Kidney (tissue), 14 donors: ENCODE measurements around the gene PRKN. TPM values are rescaled to one million over a fixed set of nuclear protein-coding genes. Genes with fewer than 3 reads are reported as not detected.

Experiments used
- DNase-seq, 5 donors: peaks; one replicate each; pipeline ENCODE4 v3.0.0-alpha.2; 2013 to 2020
- FAIRE-seq: peaks from 2 replicates; lab custom pipeline; 2012; peaks lifted over from hg19 to GRCh38; lab: Jason Lieb, UNC
- H3K27ac ChIP-seq, 2 donors: one replicate each; pipeline ENCODE4 v1.7.0; 2013; ENCODE audit warnings: low read depth in 2 of 2, low read length in 2 of 2, inconsistent platforms in 1 of 2
- H3K27me3 ChIP-seq: one replicate; pipeline ENCODE4 v1.7.1; 2013; ENCODE audit warnings: low read length, inconsistent platforms; ENCODE audit not compliant: control insufficient read depth, insufficient read depth
- H3K36me3 ChIP-seq, 3 donors: one replicate each; pipeline versions ENCODE4 v1.7.0 to v1.7.1; 2013; ENCODE audit warnings: low read length in 3 of 3, control low read depth in 1 of 3, inconsistent platforms in 1 of 3; ENCODE audit not compliant: insufficient read depth in 3 of 3, control insufficient read depth in 2 of 3
- H3K4me1 ChIP-seq, 3 donors: one replicate each; pipeline versions ENCODE4 v1.7.0 to v1.7.1; 2013; ENCODE audit warnings: low read length in 3 of 3, inconsistent platforms in 1 of 3, low read depth in 1 of 3; ENCODE audit not compliant: control insufficient read depth in 2 of 3, insufficient read depth in 2 of 3
- H3K4me3 ChIP-seq, 3 donors: one replicate each; pipeline versions ENCODE4 v1.7.0 to v1.8.1; 2013; ENCODE audit warnings: low read length in 3 of 3, control low read depth in 1 of 3, inconsistent platforms in 1 of 3
- H3K9ac ChIP-seq, 3 donors: one replicate each; pipeline versions ENCODE4 v1.7.0 to v1.7.1; 2013; ENCODE audit warnings: low read length in 3 of 3, control low read depth in 1 of 3, inconsistent platforms in 1 of 3
- H3K9me3 ChIP-seq, 3 donors: one replicate each; pipeline versions ENCODE4 v1.7.0 to v1.7.1; 2013; ENCODE audit warnings: low read length in 3 of 3, control low read depth in 1 of 3, inconsistent platforms in 1 of 3; ENCODE audit not compliant: control insufficient read depth in 2 of 3, insufficient read depth in 1 of 3
- intact Hi-C: fragments of 100-400 bp; cut with DNase I; formaldehyde crosslinking; loops from one replicate; pipeline ENCODE4 v1.11.1; 2022
- polyA plus RNA-seq: library from polyadenylated mRNA; stranded (reverse); fragments of 350-450 nt; fragmentation: Illumina TruSeq; extraction: RNeasy Lipid Tissue Mini Kit (QIAGEN cat#74804); gene quantifications from one replicate; pipeline ENCODE4 v1.2.3, GENCODE V29; 2014; ENCODE audit warnings: low read depth, low replicate concordance; ENCODE audit not compliant: insufficient read depth
- total RNA-seq: library from RNA; stranded (reverse); fragmentation: NEBNext Ultra II Directional; extraction: Animal tissue kit (Norgen Biotek cat#: 25700); gene quantifications from one replicate; pipeline ENCODE4 v1.2.1, GENCODE V29; 2021
- TF ChIP-seq, protein P1 (sequence below): IDR thresholded peaks from 3 replicates; pipeline ENCODE4 v1.5.1; 2012; ENCODE audit warnings: mild to moderate bottlenecking, moderate library complexity, borderline replicate concordance; ENCODE audit not compliant: insufficient read depth; ENCODE audit errors: extremely low read depth
- donor health status: control.
- donor health status: control.
- donor health status: control.
- donor health status: control.
- donor health status: control.
- donor health status: DM: yes; HTN: yes; CAD: no.
- donor health status: Normal renal cell carcinoma (clear cell type).

PRKN gene
- total and polyA plus RNA-seq, 2 donors from 2014 or later = 8.6 to 10.4 TPM

DNA sequence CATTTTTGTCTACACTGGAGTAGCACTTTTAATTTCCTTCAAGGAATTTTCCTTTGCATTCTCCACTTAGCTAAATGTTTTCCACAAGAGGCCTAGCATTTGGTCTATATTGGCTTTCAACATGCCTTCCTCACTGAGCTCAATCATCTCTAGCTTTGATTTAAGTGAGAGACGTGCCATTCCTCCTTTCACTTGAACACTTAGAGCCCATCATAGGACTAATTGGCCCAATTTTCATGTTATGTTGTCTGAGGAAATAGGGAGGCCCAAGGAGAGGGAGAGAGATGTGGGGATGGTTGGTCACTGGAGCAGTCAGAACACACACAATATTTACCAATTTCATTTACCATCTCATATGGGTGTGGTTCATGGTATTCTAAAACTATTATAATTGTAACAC is 645.0 kb downstream of the PRKN start:
- H3K36me3 ChIP-seq = no peaks in the 10 kb centered on the region
- no peak overlapping the region for H3K27ac ChIP-seq
- no peaks in the 10 kb centered on the region for H3K27me3 ChIP-seq
- TF ChIP-seq, protein P1, sequence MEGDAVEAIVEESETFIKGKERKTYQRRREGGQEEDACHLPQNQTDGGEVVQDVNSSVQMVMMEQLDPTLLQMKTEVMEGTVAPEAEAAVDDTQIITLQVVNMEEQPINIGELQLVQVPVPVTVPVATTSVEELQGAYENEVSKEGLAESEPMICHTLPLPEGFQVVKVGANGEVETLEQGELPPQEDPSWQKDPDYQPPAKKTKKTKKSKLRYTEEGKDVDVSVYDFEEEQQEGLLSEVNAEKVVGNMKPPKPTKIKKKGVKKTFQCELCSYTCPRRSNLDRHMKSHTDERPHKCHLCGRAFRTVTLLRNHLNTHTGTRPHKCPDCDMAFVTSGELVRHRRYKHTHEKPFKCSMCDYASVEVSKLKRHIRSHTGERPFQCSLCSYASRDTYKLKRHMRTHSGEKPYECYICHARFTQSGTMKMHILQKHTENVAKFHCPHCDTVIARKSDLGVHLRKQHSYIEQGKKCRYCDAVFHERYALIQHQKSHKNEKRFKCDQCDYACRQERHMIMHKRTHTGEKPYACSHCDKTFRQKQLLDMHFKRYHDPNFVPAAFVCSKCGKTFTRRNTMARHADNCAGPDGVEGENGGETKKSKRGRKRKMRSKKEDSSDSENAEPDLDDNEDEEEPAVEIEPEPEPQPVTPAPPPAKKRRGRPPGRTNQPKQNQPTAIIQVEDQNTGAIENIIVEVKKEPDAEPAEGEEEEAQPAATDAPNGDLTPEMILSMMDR = no peak
- no peak overlapping the region for H3K4me3 ChIP-seq
- H3K9me3 ChIP-seq = no peaks in the 10 kb centered on the region
- no peaks in the 10 kb centered on the region for H3K4me1 ChIP-seq
- DNase-seq = no peak
- no peak for FAIRE-seq
- no peak overlapping the region for H3K9ac ChIP-seq
- intact Hi-C loops = no loop called here

DNA sequence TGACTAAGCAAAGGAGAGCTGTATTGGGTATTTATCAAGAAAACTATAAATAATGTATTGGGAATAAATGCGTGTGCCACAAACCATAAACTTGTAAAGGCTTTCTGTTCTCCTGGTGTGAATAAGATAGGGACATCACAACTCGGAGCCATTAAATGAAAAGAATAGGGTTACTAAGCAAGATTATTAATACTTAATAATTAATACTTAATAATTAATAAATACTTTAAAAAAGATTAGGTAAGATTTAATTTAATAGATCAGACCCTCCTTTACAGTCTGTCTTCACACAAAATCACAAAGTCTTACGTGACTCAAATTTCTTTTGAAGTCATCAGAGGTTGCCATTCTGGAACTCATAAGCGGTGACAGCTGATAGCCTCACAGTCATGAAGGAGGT is 648.9 kb downstream of the PRKN start:
- no peak overlapping the region for H3K9ac ChIP-seq
- H3K9me3 ChIP-seq = no peaks in the 10 kb centered on the region
- no peaks in the 10 kb centered on the region for H3K27me3 ChIP-seq
- no peaks in the 10 kb centered on the region for H3K36me3 ChIP-seq
- FAIRE-seq = no peak
- TF ChIP-seq, protein P1 = no peak
- H3K4me3 ChIP-seq = no peak overlapping the region
- no peaks in the 10 kb centered on the region for H3K4me1 ChIP-seq
- intact Hi-C loops = no loop called here
- DNase-seq = no peak
- H3K27ac ChIP-seq = no peak overlapping the region

DNA sequence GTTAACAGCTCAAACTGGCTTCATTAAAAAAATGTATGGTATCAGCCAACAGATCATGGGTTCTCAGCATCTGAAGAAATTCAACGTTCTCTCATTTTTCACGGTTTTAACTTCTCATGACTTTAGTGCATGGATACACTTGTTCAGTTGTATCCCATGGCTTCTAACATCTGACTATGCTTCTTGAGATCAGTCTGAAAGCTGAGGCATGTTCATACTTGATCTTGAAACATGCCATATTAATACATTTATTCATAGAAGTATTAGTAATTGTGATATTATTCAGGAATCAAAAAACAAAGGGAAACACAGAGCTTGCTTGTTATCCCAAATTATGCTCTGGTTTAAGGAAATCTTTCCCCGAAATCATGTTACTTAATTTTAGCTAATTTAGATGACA is 649.4 kb downstream of the PRKN start:
- H3K4me1 ChIP-seq = no peaks in the 10 kb centered on the region
- intact Hi-C loops = no loop called here
- H3K36me3 ChIP-seq = no peaks in the 10 kb centered on the region
- no peaks in the 10 kb centered on the region for H3K27me3 ChIP-seq
- TF ChIP-seq, protein P1 = no peak
- H3K27ac ChIP-seq = no peak overlapping the region
- H3K4me3 ChIP-seq = no peak overlapping the region
- no peak overlapping the region for H3K9ac ChIP-seq
- FAIRE-seq (no peak), DNase-seq (no peak)
- no peaks in the 10 kb centered on the region for H3K9me3 ChIP-seq

DNA sequence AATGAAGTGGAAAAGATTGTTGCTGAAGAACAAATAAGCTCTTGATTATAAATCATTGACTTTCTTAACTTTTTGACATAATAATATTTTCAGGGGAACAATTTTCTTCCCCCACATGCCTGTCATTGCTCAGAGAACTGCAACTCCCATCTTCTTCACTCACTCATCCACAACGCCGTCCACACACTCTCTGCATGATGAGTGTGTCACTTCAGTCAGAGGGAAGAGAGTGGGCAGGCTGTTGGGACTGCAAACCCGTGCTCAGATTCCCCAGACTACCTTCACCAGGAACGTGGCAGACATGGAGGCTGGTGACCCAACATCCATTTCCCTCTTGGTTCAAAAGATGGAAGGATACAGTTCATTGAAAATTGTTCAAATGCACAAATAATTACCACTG is 650.8 kb downstream of the PRKN start:
- intact Hi-C loops = no loop called here
- TF ChIP-seq, protein P1 = no peak
- no peak for FAIRE-seq

More for the DNA sequence above, 650.8 kb downstream of the PRKN start:
- Histone ChIP-seq H3K9me3 (no peaks in the 10 kb centered on the region), H3K4me3 (no peak overlapping the region), H3K36me3 (no peaks in the 10 kb centered on the region), H3K4me1 (no peaks in the 10 kb centered on the region), H3K27me3 (no peaks in the 10 kb centered on the region), H3K27ac (no peak overlapping the region), H3K9ac (no peak overlapping the region)
- DNase-seq = peak in 2 of 5 donors; percentile 7 to 23
